ENCODE measurements around the gene SMARCE1.

DNA sequence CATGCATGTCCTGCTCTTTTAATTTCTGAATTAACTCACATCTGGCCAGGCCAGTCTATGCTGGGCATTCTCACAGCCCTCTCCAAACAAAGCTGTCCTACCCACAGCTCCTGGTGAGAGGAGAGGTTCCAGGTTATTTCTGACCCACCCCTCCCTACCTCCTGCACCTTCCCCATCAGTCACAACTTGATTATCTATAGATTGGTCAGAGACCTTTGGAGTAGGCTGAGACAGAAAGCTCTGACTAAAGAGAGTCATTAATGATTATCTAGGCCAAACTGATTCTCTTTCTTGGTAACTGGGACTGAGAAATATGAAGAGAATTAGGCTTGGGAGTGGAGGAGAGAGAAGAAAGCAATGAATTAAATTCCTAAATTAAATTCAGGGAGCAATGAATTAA lies 18.7 kb upstream of the SMARCE1 start:
- TF ChIP-seq EZH2phosphoT487 (IDR thresholded peaks at IDR 0.05; ENCODE audit: low read length) (no peak), EZH2 (optimal IDR thresholded peaks at IDR 0.05; ENCODE audit: low read depth, low read length) (no peak)
- TF ChIP-seq, protein P1, sequence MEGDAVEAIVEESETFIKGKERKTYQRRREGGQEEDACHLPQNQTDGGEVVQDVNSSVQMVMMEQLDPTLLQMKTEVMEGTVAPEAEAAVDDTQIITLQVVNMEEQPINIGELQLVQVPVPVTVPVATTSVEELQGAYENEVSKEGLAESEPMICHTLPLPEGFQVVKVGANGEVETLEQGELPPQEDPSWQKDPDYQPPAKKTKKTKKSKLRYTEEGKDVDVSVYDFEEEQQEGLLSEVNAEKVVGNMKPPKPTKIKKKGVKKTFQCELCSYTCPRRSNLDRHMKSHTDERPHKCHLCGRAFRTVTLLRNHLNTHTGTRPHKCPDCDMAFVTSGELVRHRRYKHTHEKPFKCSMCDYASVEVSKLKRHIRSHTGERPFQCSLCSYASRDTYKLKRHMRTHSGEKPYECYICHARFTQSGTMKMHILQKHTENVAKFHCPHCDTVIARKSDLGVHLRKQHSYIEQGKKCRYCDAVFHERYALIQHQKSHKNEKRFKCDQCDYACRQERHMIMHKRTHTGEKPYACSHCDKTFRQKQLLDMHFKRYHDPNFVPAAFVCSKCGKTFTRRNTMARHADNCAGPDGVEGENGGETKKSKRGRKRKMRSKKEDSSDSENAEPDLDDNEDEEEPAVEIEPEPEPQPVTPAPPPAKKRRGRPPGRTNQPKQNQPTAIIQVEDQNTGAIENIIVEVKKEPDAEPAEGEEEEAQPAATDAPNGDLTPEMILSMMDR (IDR thresholded peaks at IDR 0.05; ENCODE audit: low read length) = no peak

Measured in MM.1S (cell line).